HFF-Myc (cell line): ENCODE data around the gene PTCH1.

ENCODE experiments used
- DNase-seq: peaks from one replicate; pipeline ENCODE4 v3.0.0-alpha.2; 2011; ENCODE audit warnings: low read depth; ENCODE audit errors: extremely low read depth
- H3K4me3 ChIP-seq: replicated peaks from 2 replicates; pipeline ENCODE4 v1.5.1; 2011; ENCODE audit warnings: low read depth, mild to moderate bottlenecking, control low read depth, low read length
- CTCF ChIP-seq: IDR thresholded peaks from 2 replicates; pipeline ENCODE4 v1.5.1; 2012; ENCODE audit warnings: mild to moderate bottlenecking, low read depth, low read length, control low read depth; ENCODE audit errors: missing control alignments

The PTCH1 gene

GRCh38 chr9:95455714-95456113, 61.1 kb downstream of the PTCH1 start:
- no peak for DNase-seq
- TF ChIP-seq CTCF, result no peak
- H3K4me3 ChIP-seq, result no peak overlapping the region

- H3K4me3 ChIP-seq, result no peak overlapping the region
- no peak for DNase-seq
- no peak for TF ChIP-seq CTCF
Observed at GRCh38 chr9:95452176-95452575, 64.6 kb downstream of the PTCH1 start.

- TF ChIP-seq CTCF, result no peak
- no peak overlapping the region for H3K4me3 ChIP-seq
- DNase-seq, result no peak
Observed at GRCh38 chr9:95451065-95451426, 65.7 kb downstream of the PTCH1 start.

- no peak overlapping the region for H3K4me3 ChIP-seq
- no peak for DNase-seq
- no peak for TF ChIP-seq CTCF
Observed at GRCh38 chr9:95450171-95451064, 66.4 kb downstream of the PTCH1 start.

- no peak for DNase-seq
- no peak overlapping the region for H3K4me3 ChIP-seq
- no peak for TF ChIP-seq CTCF
Observed at GRCh38 chr9:95449016-95449415, 67.8 kb downstream of the PTCH1 start.

GRCh38 chr9:95447660-95448420, 68.9 kb downstream of the PTCH1 start:
- no peak for DNase-seq

More at GRCh38 chr9:95447660-95448420, 68.9 kb downstream of the PTCH1 start:
- no peak overlapping the region for H3K4me3 ChIP-seq
- no peak for TF ChIP-seq CTCF
